ENCODE results near the gene SLC22A5.

SLC22A5 gene

GRCh38 chr5:132369474-132370180 is at the start of gene SLC22A5:
SLC22A5 (plus strand) TSS chr5:132369710; CDS start chr5:132369973, 263 bp downstream.
- H3K4me3 ChIP-seq (replicated peaks in 1 of 2; ENCODE audit: low read depth in 2 of 2, low read length in 2 of 2): peak within 1 kb of the TSS; percentile 62 to 66
- peak; percentile 37 to 52 for DNase-seq (ENCODE audit: low read depth in 2 of 2)
- TF ChIP-seq CTCF (IDR thresholded peaks at IDR 0.05; ENCODE audit: low read depth, low read length): no peak

- no peak for DNase-seq (ENCODE audit: low read depth in 2 of 2)
- no peak overlapping the region for H3K4me3 ChIP-seq (replicated peaks in 1 of 2; ENCODE audit: low read depth in 2 of 2, low read length in 2 of 2)
- no peak for TF ChIP-seq CTCF (IDR thresholded peaks at IDR 0.05; ENCODE audit: low read depth, low read length)
Observed at GRCh38 chr5:132319975-132320374, 49.5 kb upstream of the SLC22A5 start.

DNA sequence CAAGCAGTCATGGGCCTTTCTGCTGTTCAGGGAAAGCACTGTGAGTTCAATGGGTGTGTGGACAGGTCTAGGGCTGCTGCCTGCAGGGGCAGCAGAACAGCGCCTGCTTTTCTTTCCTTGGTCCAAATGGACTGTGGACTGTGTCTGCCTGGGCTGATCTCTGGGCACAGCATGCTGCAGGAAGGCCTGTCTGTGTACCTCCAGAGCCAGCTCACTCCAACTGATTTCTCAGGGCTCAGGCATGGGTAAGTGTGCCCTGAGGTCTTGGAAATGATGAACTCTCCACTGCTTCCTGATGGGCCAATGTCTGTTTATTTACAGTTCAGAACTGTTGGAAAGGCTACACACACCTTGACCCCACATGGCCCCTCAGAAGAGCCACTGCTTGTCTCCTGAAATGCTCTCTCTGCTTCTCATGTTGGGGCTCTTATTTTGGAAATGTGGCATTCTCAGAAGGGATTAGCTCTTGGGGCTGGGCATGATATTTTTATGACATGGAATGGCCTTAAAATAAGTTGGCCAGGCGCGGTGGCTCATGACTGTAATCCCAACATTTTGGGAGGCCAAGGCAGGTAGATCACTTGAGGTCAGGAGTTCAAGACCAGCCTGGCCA is 48.3 kb upstream of the SLC22A5 start:
- no peak overlapping the region for H3K4me3 ChIP-seq (replicated peaks in 1 of 2; ENCODE audit: low read depth in 2 of 2, low read length in 2 of 2)
- DNase-seq (ENCODE audit: low read depth in 2 of 2): no peak
- no peak for TF ChIP-seq CTCF (IDR thresholded peaks at IDR 0.05; ENCODE audit: low read depth, low read length)

GRCh38 chr5:132322266-132322665 is 47.2 kb upstream of the SLC22A5 start:
- no peak overlapping the region for H3K4me3 ChIP-seq (replicated peaks in 1 of 2; ENCODE audit: low read depth in 2 of 2, low read length in 2 of 2)
- no peak for TF ChIP-seq CTCF (IDR thresholded peaks at IDR 0.05; ENCODE audit: low read depth, low read length)
- DNase-seq (ENCODE audit: low read depth in 2 of 2): no peak

DNA sequence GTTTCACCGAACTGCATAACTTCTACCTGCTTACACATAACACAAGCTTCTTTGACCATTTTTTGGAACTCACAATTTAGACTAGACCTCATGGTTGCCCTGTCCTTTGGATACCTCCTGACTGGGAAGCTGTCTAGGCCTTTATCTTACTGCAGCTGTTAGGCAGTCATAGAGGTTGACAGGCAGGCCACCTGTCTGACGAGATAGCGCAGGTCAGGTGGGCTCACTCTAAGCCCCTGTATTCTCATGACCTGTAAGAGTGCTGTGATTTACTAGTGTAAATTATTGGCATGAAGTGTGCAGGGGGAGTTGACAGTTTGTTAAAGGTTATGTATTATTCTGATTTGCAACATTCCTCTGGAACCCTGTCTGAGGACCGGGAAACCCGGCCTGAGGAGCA is 46.3 kb upstream of the SLC22A5 start:
- no peak for TF ChIP-seq CTCF (IDR thresholded peaks at IDR 0.05; ENCODE audit: low read depth, low read length)
- H3K4me3 ChIP-seq (replicated peaks in 1 of 2; ENCODE audit: low read depth in 2 of 2, low read length in 2 of 2): no peak overlapping the region
- DNase-seq (ENCODE audit: low read depth in 2 of 2): no peak

DNA sequence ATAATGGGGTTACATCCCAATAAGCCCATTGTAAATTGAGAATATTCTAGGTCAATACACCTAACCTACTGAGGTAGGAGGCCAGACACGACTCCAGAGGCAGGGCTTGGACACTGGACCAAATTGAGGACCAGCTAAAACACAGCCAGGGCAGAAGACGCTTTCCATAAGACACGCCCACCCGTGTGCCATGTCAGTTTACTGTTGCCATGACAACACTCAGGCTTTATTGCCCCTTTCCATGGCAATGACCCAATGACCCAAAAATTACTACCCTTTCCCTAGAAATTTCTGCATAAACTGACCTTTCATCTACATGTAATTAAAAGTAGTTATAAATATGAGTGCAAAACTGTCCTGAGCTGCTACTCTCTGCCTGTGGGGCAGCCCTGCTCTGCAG is 43.8 kb upstream of the SLC22A5 start:
- DNase-seq (ENCODE audit: low read depth in 2 of 2): no peak
- H3K4me3 ChIP-seq (replicated peaks in 1 of 2; ENCODE audit: low read depth in 2 of 2, low read length in 2 of 2): no peak overlapping the region
- no peak for TF ChIP-seq CTCF (IDR thresholded peaks at IDR 0.05; ENCODE audit: low read depth, low read length)

Data from cardiac fibroblast (primary cell).